HCT116 (cell line): ENCODE data around the gene RNU7-1. TPM values are rescaled to one million over a fixed set of nuclear protein-coding genes. Genes with fewer than 3 reads are reported as not detected.

Source experiments
- ATAC-seq: fragments of 200-7000 bp; cut with Tn5 transposase; 2 replicates; pipeline ENCODE4 v1.9.1; 2020; ENCODE audit warnings: mild to moderate bottlenecking, moderate library complexity
- BruUV-seq: library from RNA; stranded (reverse); fragments of 400-500 nt; replicated peaks from 2 replicates; lab custom pipeline; 2021; lab: Mats Ljungman, UMichigan
- CTCF ChIA-PET: fragments of 300-600 bp; sonication (Branson Sonifier 250); formaldehyde crosslinking; loops from one replicate; lab custom pipeline; 2021; ENCODE audit warnings: antibody characterized with exemption; lab: Charles Lee
- POLR2A ChIA-PET: fragments of 300-600, 350-600 bp; sonication (Branson Sonifier 250); formaldehyde crosslinking; loops from one replicate; lab custom pipeline; 2021; ENCODE audit warnings: antibody characterized with exemption; lab: Charles Lee
- RAD21 ChIA-PET, 2 experiments: fragments of 300-600 bp; sonication (Branson Sonifier 250); formaldehyde crosslinking; loops; one replicate each; lab custom pipeline; 2023; ENCODE audit warnings: low total read pairs in 2 of 2; ENCODE audit not compliant: uncharacterized antibody in 2 of 2, unreplicated experiment in 2 of 2, low non-redundant PET in 1 of 2; lab: Charles Lee
- DNase-seq: peaks from one replicate; pipeline ENCODE4 v3.0.0-alpha.2; 2010; ENCODE audit warnings: low read depth, low spot score
- H2AFZ ChIP-seq: fragments of 200-600 bp; shearing (Covaris generic), sonication (generic); 2 replicates; pipeline ENCODE4 v1.6.1; 2017; ENCODE audit warnings: low read depth, mixed run types, mixed read lengths, antibody characterized with exemption, low read length; ENCODE audit not compliant: poor library complexity, severe bottlenecking
- H3K27ac ChIP-seq: 2 replicates; pipeline ENCODE4 v1.5.1; 2012; ENCODE audit warnings: low read depth, low read length
- H3K27me3 ChIP-seq: fragments of 200-600 bp; sonication (generic); 2 replicates; pipeline ENCODE4 v1.6.1; 2016; ENCODE audit warnings: mixed run types, low read length, mixed read lengths; ENCODE audit not compliant: insufficient read depth
- H3K36me3 ChIP-seq, 2 experiments: fragments of 200-500 bp in 1 of 2; fragments of 200-600 bp in 1 of 2; sonication (Bioruptor generic) in 1 of 2; sonication (generic) in 1 of 2; 2 replicates each; pipeline versions ENCODE4 v1.5.1 to v1.6.1; 2014 to 2016; ENCODE audit warnings: low read length in 2 of 2, inconsistent platforms in 1 of 2, mixed read lengths in 1 of 2, mixed run types in 1 of 2; ENCODE audit not compliant: insufficient read depth in 2 of 2, control insufficient read depth in 1 of 2
- H3K4me1 ChIP-seq, 2 experiments: fragments of 200-600 bp in 1 of 2; sonication (generic) in 1 of 2; 2 replicates each; pipeline versions ENCODE4 v1.5.1 to v1.6.1; 2012 to 2017; ENCODE audit warnings: low read length in 2 of 2, inconsistent platforms in 1 of 2, mild to moderate bottlenecking in 1 of 2, mixed read lengths in 1 of 2, mixed run types in 1 of 2, moderate library complexity in 1 of 2; ENCODE audit not compliant: insufficient read depth in 2 of 2, control insufficient read depth in 1 of 2
- H3K4me2 ChIP-seq: fragments of 200-600 bp; sonication (generic); 2 replicates; pipeline ENCODE4 v1.6.1; 2017; ENCODE audit warnings: mixed run types, low read length, mixed read lengths
- H3K4me3 ChIP-seq, 2 experiments: fragments of 200-600 bp in 1 of 2; sonication (generic) in 1 of 2; replicated peaks in 1 of 2; 2 replicates each; pipeline ENCODE4 v1.5.1; 2011 to 2016; ENCODE audit warnings: low read length in 2 of 2, control low read depth in 1 of 2, low read depth in 1 of 2, mild to moderate bottlenecking in 1 of 2, mixed read lengths in 1 of 2, mixed run types in 1 of 2
- H3K79me2 ChIP-seq: fragments of 200-600 bp; sonication (generic); 2 replicates; pipeline ENCODE4 v1.6.1; 2017; ENCODE audit warnings: mild to moderate bottlenecking, mixed run types, low read length, moderate library complexity, mixed read lengths; ENCODE audit not compliant: insufficient read depth
- H3K9ac ChIP-seq: fragments of 200-600 bp; sonication (generic); 2 replicates; pipeline ENCODE4 v1.6.1; 2016; ENCODE audit warnings: low read length, mixed read lengths
- H3K9me2 ChIP-seq: fragments of 200-600 bp; sonication (generic), shearing (Covaris generic); 2 replicates; pipeline ENCODE4 v1.6.1; 2017; ENCODE audit warnings: mixed run types, mild to moderate bottlenecking, moderate library complexity; ENCODE audit not compliant: insufficient read depth
- H3K9me3 ChIP-seq, 2 experiments: fragments of 200-500 bp in 1 of 2; fragments of 200-600 bp in 1 of 2; sonication (Bioruptor generic) in 1 of 2; sonication (generic) in 1 of 2; 2 replicates each; pipeline ENCODE4 v1.6.1; 2014 to 2017; ENCODE audit warnings: low read length in 2 of 2, mixed read lengths in 2 of 2, inconsistent platforms in 1 of 2, low read depth in 1 of 2, mild to moderate bottlenecking in 1 of 2, mixed run types in 1 of 2, moderate library complexity in 1 of 2; ENCODE audit not compliant: control insufficient read depth in 1 of 2, insufficient read depth in 1 of 2
- H4K20me1 ChIP-seq: fragments of 200-600 bp; sonication (generic), shearing (Covaris generic); 2 replicates; pipeline ENCODE4 v1.6.1; 2017; ENCODE audit warnings: mixed run types, mild to moderate bottlenecking, moderate library complexity; ENCODE audit not compliant: insufficient read depth
- CBX3 ChIP-seq: IDR thresholded peaks from 2 replicates; pipeline ENCODE4 v1.6.1; 2012; ENCODE audit warnings: low read depth
- CTCF ChIP-seq, 3 experiments: fragments of 200-600 bp in 1 of 3; sonication (generic) in 1 of 3; IDR thresholded peaks in 2 of 3; conservative IDR thresholded peaks in 1 of 3; 2 replicates each; pipeline ENCODE4 v1.5.1; 2012 to 2017; ENCODE audit warnings: low read depth in 2 of 3, low read length in 2 of 3, antibody characterized with exemption in 1 of 3, borderline replicate concordance in 1 of 3, control low read depth in 1 of 3, mild to moderate bottlenecking in 1 of 3, mixed read lengths in 1 of 3, mixed run types in 1 of 3, moderate library complexity in 1 of 3; ENCODE audit not compliant: insufficient read depth in 1 of 3
- EGR1 ChIP-seq: IDR thresholded peaks from 2 replicates; pipeline ENCODE4 v1.6.1; 2012; ENCODE audit warnings: low read depth
- ELF1 ChIP-seq: IDR thresholded peaks from 2 replicates; pipeline ENCODE4 v1.6.1; 2012; ENCODE audit warnings: low read depth, borderline replicate concordance
- EZH2 ChIP-seq: fragments of 200-600 bp; sonication (generic); IDR thresholded peaks from 2 replicates; pipeline ENCODE4 v1.6.1; 2017; ENCODE audit warnings: antibody characterized with exemption, mixed run types
- FOSL1 ChIP-seq: IDR thresholded peaks from 2 replicates; pipeline ENCODE4 v1.6.1; 2012; ENCODE audit warnings: low read depth
- JUND ChIP-seq: IDR thresholded peaks from 2 replicates; pipeline ENCODE4 v1.6.1; 2012
- POLR2A ChIP-seq: IDR thresholded peaks from 2 replicates; pipeline ENCODE4 v1.7.0; 2011; ENCODE audit warnings: borderline replicate concordance; ENCODE audit not compliant: insufficient read depth, insufficient read length; ENCODE audit errors: extremely low read depth
- SIN3A ChIP-seq: IDR thresholded peaks from 2 replicates; pipeline ENCODE4 v1.6.1; 2012; ENCODE audit warnings: low read depth
- SP1 ChIP-seq: IDR thresholded peaks from 2 replicates; pipeline ENCODE4 v1.6.1; 2012; ENCODE audit warnings: low read depth
- SRF ChIP-seq: IDR thresholded peaks from 2 replicates; pipeline ENCODE4 v1.6.1; 2012; ENCODE audit warnings: low read depth
- TCF7L2 ChIP-seq: IDR thresholded peaks from 2 replicates; pipeline ENCODE4 v1.7.0; 2011; ENCODE audit warnings: borderline replicate concordance, inconsistent platforms; ENCODE audit not compliant: insufficient read depth, insufficient read length; ENCODE audit errors: extremely low read depth
- YY1 ChIP-seq: IDR thresholded peaks from 2 replicates; pipeline ENCODE4 v1.6.1; 2011; ENCODE audit warnings: low read length, low read depth, moderate library complexity, mild to moderate bottlenecking; ENCODE audit not compliant: insufficient replicate concordance; ENCODE audit errors: extremely low read depth
- ZFX ChIP-seq: fragments of 450-650 bp; IDR thresholded peaks from 2 replicates; pipeline ENCODE4 v1.6.1; 2017
- intact Hi-C: fragments of 100-400 bp; cut with micrococcal nuclease; formaldehyde crosslinking; loops from 2 replicates; pipeline ENCODE4 v1.10.0; 2022
- total RNA-seq: library from RNA; stranded (reverse); gene quantifications from one replicate; pipeline ENCODE4 v1.2.1, GENCODE V29; 2021; ENCODE audit not compliant: unreplicated experiment
- TF ChIP-seq, protein P1 (sequence below): IDR thresholded peaks from 2 replicates; pipeline ENCODE4 v1.6.1; 2011; ENCODE audit warnings: mild to moderate bottlenecking, low read length, moderate library complexity; ENCODE audit not compliant: insufficient replicate concordance; ENCODE audit errors: extremely low read depth
- TF ChIP-seq, protein P2 (sequence below): IDR thresholded peaks from 2 replicates; pipeline ENCODE4 v1.6.1; 2012
- TF ChIP-seq, protein P3 (sequence below): IDR thresholded peaks from 2 replicates; pipeline ENCODE4 v1.6.1; 2012
- TF ChIP-seq, protein P4 (sequence below): IDR thresholded peaks from 2 replicates; pipeline ENCODE4 v1.6.1; 2012; ENCODE audit warnings: low read depth

Gene RNU7-1
- total RNA-seq, 1 experiment from 2014 or later, result not detected

- H3K79me2 ChIP-seq, result peaks cover 6% of the 10 kb centered on the region; the same call in 1 of the 2 replicates
- no peaks in the 10 kb centered on the region for H3K27me3 ChIP-seq
- H3K9me3 ChIP-seq, result no peaks in the 10 kb centered on the region
- no peaks in the 10 kb centered on the region for H4K20me1 ChIP-seq
- no peak within 1 kb of the TSS for H3K4me2 ChIP-seq
- ChIA-PET RAD21 (no interaction called here), POLR2A (interaction anchor here (7.7 kb wide), 1 partner anchor 11 kb away, joined by 269 read pairs; no protein-coding TSS in a partner anchor), CTCF (interaction anchor here (0.8 kb wide), 1 partner anchor 14 kb away, joined by 3 read pairs; no protein-coding TSS in a partner anchor)
- TF ChIP-seq TCF7L2 (no peak), SRF (no peak), FOSL1 (no peak), POLR2A (no peak), SP1 (no peak), CBX3 (no peak), ELF1 (no peak), JUND (no peak), SIN3A (no peak), EZH2 (no peak), YY1 (no peak), ZFX (no peak), EGR1 (no peak), CTCF (IDR thresholded peaks at IDR 0.05 in 2 of 3, conservative IDR thresholded peaks at IDR 0.05 in 1 of 3; ENCODE audit: borderline replicate concordance in 1 of 3, insufficient read depth in 1 of 3, low read depth in 2 of 3, low read length in 2 of 3) (no peak)
- TF ChIP-seq, protein P1, sequence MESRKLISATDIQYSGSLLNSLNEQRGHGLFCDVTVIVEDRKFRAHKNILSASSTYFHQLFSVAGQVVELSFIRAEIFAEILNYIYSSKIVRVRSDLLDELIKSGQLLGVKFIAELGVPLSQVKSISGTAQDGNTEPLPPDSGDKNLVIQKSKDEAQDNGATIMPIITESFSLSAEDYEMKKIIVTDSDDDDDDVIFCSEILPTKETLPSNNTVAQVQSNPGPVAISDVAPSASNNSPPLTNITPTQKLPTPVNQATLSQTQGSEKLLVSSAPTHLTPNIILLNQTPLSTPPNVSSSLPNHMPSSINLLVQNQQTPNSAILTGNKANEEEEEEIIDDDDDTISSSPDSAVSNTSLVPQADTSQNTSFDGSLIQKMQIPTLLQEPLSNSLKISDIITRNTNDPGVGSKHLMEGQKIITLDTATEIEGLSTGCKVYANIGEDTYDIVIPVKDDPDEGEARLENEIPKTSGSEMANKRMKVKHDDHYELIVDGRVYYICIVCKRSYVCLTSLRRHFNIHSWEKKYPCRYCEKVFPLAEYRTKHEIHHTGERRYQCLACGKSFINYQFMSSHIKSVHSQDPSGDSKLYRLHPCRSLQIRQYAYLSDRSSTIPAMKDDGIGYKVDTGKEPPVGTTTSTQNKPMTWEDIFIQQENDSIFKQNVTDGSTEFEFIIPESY, result no peak
- TF ChIP-seq, protein P2, sequence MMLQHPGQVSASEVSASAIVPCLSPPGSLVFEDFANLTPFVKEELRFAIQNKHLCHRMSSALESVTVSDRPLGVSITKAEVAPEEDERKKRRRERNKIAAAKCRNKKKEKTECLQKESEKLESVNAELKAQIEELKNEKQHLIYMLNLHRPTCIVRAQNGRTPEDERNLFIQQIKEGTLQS, result no peak
- TF ChIP-seq, protein P3, sequence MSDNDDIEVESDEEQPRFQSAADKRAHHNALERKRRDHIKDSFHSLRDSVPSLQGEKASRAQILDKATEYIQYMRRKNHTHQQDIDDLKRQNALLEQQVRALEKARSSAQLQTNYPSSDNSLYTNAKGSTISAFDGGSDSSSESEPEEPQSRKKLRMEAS, result no peak
- TF ChIP-seq, protein P4, sequence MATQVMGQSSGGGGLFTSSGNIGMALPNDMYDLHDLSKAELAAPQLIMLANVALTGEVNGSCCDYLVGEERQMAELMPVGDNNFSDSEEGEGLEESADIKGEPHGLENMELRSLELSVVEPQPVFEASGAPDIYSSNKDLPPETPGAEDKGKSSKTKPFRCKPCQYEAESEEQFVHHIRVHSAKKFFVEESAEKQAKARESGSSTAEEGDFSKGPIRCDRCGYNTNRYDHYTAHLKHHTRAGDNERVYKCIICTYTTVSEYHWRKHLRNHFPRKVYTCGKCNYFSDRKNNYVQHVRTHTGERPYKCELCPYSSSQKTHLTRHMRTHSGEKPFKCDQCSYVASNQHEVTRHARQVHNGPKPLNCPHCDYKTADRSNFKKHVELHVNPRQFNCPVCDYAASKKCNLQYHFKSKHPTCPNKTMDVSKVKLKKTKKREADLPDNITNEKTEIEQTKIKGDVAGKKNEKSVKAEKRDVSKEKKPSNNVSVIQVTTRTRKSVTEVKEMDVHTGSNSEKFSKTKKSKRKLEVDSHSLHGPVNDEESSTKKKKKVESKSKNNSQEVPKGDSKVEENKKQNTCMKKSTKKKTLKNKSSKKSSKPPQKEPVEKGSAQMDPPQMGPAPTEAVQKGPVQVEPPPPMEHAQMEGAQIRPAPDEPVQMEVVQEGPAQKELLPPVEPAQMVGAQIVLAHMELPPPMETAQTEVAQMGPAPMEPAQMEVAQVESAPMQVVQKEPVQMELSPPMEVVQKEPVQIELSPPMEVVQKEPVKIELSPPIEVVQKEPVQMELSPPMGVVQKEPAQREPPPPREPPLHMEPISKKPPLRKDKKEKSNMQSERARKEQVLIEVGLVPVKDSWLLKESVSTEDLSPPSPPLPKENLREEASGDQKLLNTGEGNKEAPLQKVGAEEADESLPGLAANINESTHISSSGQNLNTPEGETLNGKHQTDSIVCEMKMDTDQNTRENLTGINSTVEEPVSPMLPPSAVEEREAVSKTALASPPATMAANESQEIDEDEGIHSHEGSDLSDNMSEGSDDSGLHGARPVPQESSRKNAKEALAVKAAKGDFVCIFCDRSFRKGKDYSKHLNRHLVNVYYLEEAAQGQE, result no peak
- no peak within 1 kb of the TSS for H3K4me3 ChIP-seq
- H3K9ac ChIP-seq, result no peak within 1 kb of the TSS
- H3K4me1 ChIP-seq, result peaks cover 11 to 33% of the 10 kb centered on the region in 2 experiments
- DNase-seq (no peak), ATAC-seq (no peak)
- intact Hi-C loops, result no loop called here
- H2AFZ ChIP-seq, result no peak within 1 kb of the TSS
- H3K36me3 ChIP-seq, result no peaks in the 10 kb centered on the region
- no peaks in the 10 kb centered on the region for H3K9me2 ChIP-seq
- H3K27ac ChIP-seq, result no peak within 1 kb of the TSS
- no TSS peak for BruUV-seq
Measured at GRCh38 chr12:6950811-6951540, 7.4 kb downstream of the RNU7-1 start, which contains the start of gene PTPN6. Gene PTPN6 (plus strand): TSS chr12:6951356. CDS start chr12:6951513, 157 bp downstream.
